Keratinocyte (primary cell): ENCODE results near the gene RAD9A. TPM values are rescaled to one million over a fixed set of nuclear protein-coding genes. Genes with fewer than 3 reads are reported as not detected.
A peak's percentile ranks its signal among the peaks of the same experiment; 100 is the strongest.

Experiments used
- DNase-seq: peaks from one replicate; pipeline ENCODE4 v3.0.0-alpha.2; 2011; ENCODE audit warnings: low read depth, missing footprints, low spot score
- FAIRE-seq: peaks from 2 replicates; lab custom pipeline; 2011; peaks lifted over from hg19 to GRCh38; lab: Jason Lieb, UNC
- H2AFZ ChIP-seq: 2 replicates; pipeline ENCODE4 v1.6.0; 2012; ENCODE audit warnings: low read length, control low read depth, inconsistent platforms; ENCODE audit not compliant: control insufficient read depth
- H3K27ac ChIP-seq: 2 replicates; pipeline ENCODE4 v1.5.1; 2011; ENCODE audit warnings: low read length; ENCODE audit not compliant: control insufficient read depth, insufficient read depth
- H3K27me3 ChIP-seq: 3 replicates; pipeline ENCODE4 v1.6.0; 2011; ENCODE audit warnings: low read length; ENCODE audit not compliant: control insufficient read depth, insufficient read depth; ENCODE audit errors: extremely low read depth
- H3K36me3 ChIP-seq, 2 experiments: 2 replicates in 1 of 2; 3 replicates in 1 of 2; pipeline ENCODE4 v1.5.1; 2011; ENCODE audit warnings: low read length in 2 of 2, mild to moderate bottlenecking in 1 of 2; ENCODE audit not compliant: control insufficient read depth in 2 of 2, insufficient read depth in 2 of 2; ENCODE audit errors: extremely low read depth in 1 of 2
- H3K4me1 ChIP-seq: 3 replicates; pipeline ENCODE4 v1.5.1; 2011; ENCODE audit warnings: low read length; ENCODE audit not compliant: control insufficient read depth, insufficient read depth; ENCODE audit errors: extremely low read depth
- H3K4me2 ChIP-seq: 3 replicates; pipeline ENCODE4 v1.6.0; 2011; ENCODE audit warnings: low read depth, low read length; ENCODE audit not compliant: control insufficient read depth, insufficient read depth; ENCODE audit errors: extremely low read depth
- H3K4me3 ChIP-seq, 3 experiments: fragments of 200-600 bp in 1 of 3; sonication (generic) in 1 of 3; 2 replicates in 2 of 3; 3 replicates in 1 of 3; pipeline ENCODE4 v1.5.1; 2011 to 2016; ENCODE audit warnings: low read length in 3 of 3, mild to moderate bottlenecking in 3 of 3, control low read depth in 2 of 3, inconsistent platforms in 1 of 3, low read depth in 1 of 3, mixed read lengths in 1 of 3, mixed run types in 1 of 3, moderate library complexity in 1 of 3; ENCODE audit not compliant: control insufficient read depth in 2 of 3, insufficient read depth in 2 of 3; ENCODE audit errors: extremely low read depth in 1 of 3
- H3K79me2 ChIP-seq: 2 replicates; pipeline ENCODE4 v1.6.0; 2012; ENCODE audit warnings: low read length; ENCODE audit not compliant: control insufficient read depth, insufficient read depth
- H3K9ac ChIP-seq: 3 replicates; pipeline ENCODE4 v1.6.0; 2011; ENCODE audit warnings: low read length; ENCODE audit not compliant: control insufficient read depth, insufficient read depth; ENCODE audit errors: extremely low read depth
- H3K9me1 ChIP-seq: 3 replicates; pipeline ENCODE4 v1.6.0; 2011; ENCODE audit warnings: low read length; ENCODE audit not compliant: control insufficient read depth, insufficient read depth; ENCODE audit errors: extremely low read depth
- H3K9me3 ChIP-seq: 2 replicates; pipeline ENCODE4 v1.5.1; 2012; ENCODE audit warnings: low read depth, low read length; ENCODE audit not compliant: control insufficient read depth
- H4K20me1 ChIP-seq: 3 replicates; pipeline ENCODE4 v1.6.0; 2011; ENCODE audit warnings: low read length; ENCODE audit not compliant: control insufficient read depth, insufficient read depth; ENCODE audit errors: extremely low read depth
- CTCF ChIP-seq, 3 experiments: IDR thresholded peaks in 1 of 3; conservative IDR thresholded peaks in 1 of 3; optimal IDR thresholded peaks in 1 of 3; 2 replicates in 2 of 3; 3 replicates in 1 of 3; pipeline versions ENCODE3 to v1.5.1; 2011; ENCODE audit warnings: low read length in 3 of 3, mild to moderate bottlenecking in 3 of 3, moderate library complexity in 2 of 3, control low read depth in 1 of 3, inconsistent platforms in 1 of 3; ENCODE audit not compliant: insufficient read depth in 2 of 3; ENCODE audit errors: extremely low read depth in 1 of 3
- EZH2 ChIP-seq: IDR thresholded peaks from one replicate; pipeline ENCODE4 v1.6.1; 2012; ENCODE audit warnings: inconsistent platforms, mild to moderate bottlenecking, low read length, moderate library complexity
- dilution Hi-C: fragments of 300-500 bp; cut with MboI; formaldehyde crosslinking; loops from one replicate; pipeline ENCODE4 v1.7.0; 2020; ENCODE audit warnings: low sequenced_read_pairs; ENCODE audit not compliant: extremely low pct_ligation_motif_present
- polyA plus RNA-seq, 5 experiments: library from polyadenylated mRNA; depleted of rRNA in 3 of 5; stranded (reverse) in 3 of 5; stranded (forward) in 1 of 5; unstranded in 1 of 5; fragments of >200 nt; gene quantifications; 1 replicate in 1 of 5; 2 replicates in 3 of 5; 3 replicates in 1 of 5; pipeline versions ENCODE4 v1.2.1 to v1.2.3, GENCODE V29; 2011 to 2012; ENCODE audit warnings: missing spikeins in 2 of 5, low read depth in 1 of 5, low replicate concordance in 1 of 5

RAD9A gene
- polyA plus RNA-seq, 1 donor (not counting 4 experiments of a cell fraction or from before 2014, with no cell fraction given) = 5.7 TPM

- peaks cover 4% of the 10 kb centered on the region for H3K4me1 ChIP-seq
- H3K79me2 ChIP-seq = no peaks in the 10 kb centered on the region
- H3K9me3 ChIP-seq = no peaks in the 10 kb centered on the region
- no peaks in the 10 kb centered on the region for H3K27me3 ChIP-seq
- dilution Hi-C loops = no loop called here
- no peak overlapping the region for H3K9ac ChIP-seq
- peak in 1 of 3 experiments; percentile 41 for TF ChIP-seq CTCF (optimal IDR thresholded peaks at IDR 0.05 in 1 of 3, IDR thresholded peaks at IDR 0.05 in 1 of 3, conservative IDR thresholded peaks at IDR 0.05 in 1 of 3; ENCODE audit: extremely low read depth in 1 of 3, insufficient read depth in 2 of 3, low read length in 3 of 3)
- TF ChIP-seq EZH2 = no peak
- no peaks in the 10 kb centered on the region for H4K20me1 ChIP-seq
- H3K36me3 ChIP-seq = no peaks in the 10 kb centered on the region
- H3K4me2 ChIP-seq = no peak overlapping the region
- DNase-seq (no peak), FAIRE-seq (no peak)
- H3K4me3 ChIP-seq = no peak overlapping the region
- H3K27ac ChIP-seq = no peak overlapping the region
- H3K9me1 ChIP-seq = no peaks in the 10 kb centered on the region
- H2AFZ ChIP-seq = no peak overlapping the region
Observed at GRCh38 chr11:67406969-67407687, 15.3 kb downstream of the RAD9A start.

GRCh38 chr11:67407688-67408163, 15.9 kb downstream of the RAD9A start:
- Histone ChIP-seq H3K9me1 (no peaks in the 10 kb centered on the region), H2AFZ (no peak overlapping the region), H3K36me3 (no peaks in the 10 kb centered on the region), H4K20me1 (no peaks in the 10 kb centered on the region), H3K4me3 (no peak overlapping the region), H3K27me3 (peaks cover under 1% of the 10 kb centered on the region), H3K27ac (no peak overlapping the region), H3K9me3 (no peaks in the 10 kb centered on the region), H3K4me2 (no peak overlapping the region), H3K4me1 (no peaks in the 10 kb centered on the region), H3K79me2 (no peaks in the 10 kb centered on the region), H3K9ac (no peak overlapping the region)
- TF ChIP-seq CTCF (optimal IDR thresholded peaks at IDR 0.05 in 1 of 3, IDR thresholded peaks at IDR 0.05 in 1 of 3, conservative IDR thresholded peaks at IDR 0.05 in 1 of 3; ENCODE audit: extremely low read depth in 1 of 3, insufficient read depth in 2 of 3, low read length in 3 of 3) (no peak), EZH2 (no peak)
- FAIRE-seq = no peak
- DNase-seq = no peak
- dilution Hi-C loops = no loop called here
